ENCODE results near the gene BNIP3. TPM values are rescaled to one million over a fixed set of nuclear protein-coding genes. Genes with fewer than 3 reads are reported as not detected.
"Not testable (repeated sequence)": the region's sequence is repeated elsewhere in the genome, so short reads cannot be mapped to it uniquely, and the experiment has no call there.

The BNIP3 gene
- total RNA-seq, 1 experiment from 2014 or later: 53.5 TPM

GRCh38 chr10:131929122-131929845 lies 52.4 kb downstream of the BNIP3 start:
- DNase-seq (ENCODE audit: low read depth): no peak

- peak; percentile 7 for DNase-seq (ENCODE audit: low read depth)
These were observed 53.3 kb downstream of the BNIP3 start for GRCh38 chr10:131928248-131929095.

GRCh38 chr10:131926743-131927595 lies 54.8 kb downstream of the BNIP3 start:
- DNase-seq (ENCODE audit: low read depth): no peak

GRCh38 chr10:131926253-131926652 lies 55.5 kb downstream of the BNIP3 start:
- no peak for DNase-seq (ENCODE audit: low read depth)

- DNase-seq (ENCODE audit: low read depth): no peak
These were observed 56.0 kb downstream of the BNIP3 start for GRCh38 chr10:131925716-131926115.

- DNase-seq (ENCODE audit: low read depth): no peak
These were observed 56.6 kb downstream of the BNIP3 start for GRCh38 chr10:131925011-131925649.

GRCh38 chr10:131923038-131923756 lies 58.5 kb downstream of the BNIP3 start:
- no peak for DNase-seq (ENCODE audit: low read depth)

- DNase-seq (ENCODE audit: low read depth): no peak
These were observed 60.5 kb downstream of the BNIP3 start for GRCh38 chr10:131921184-131921583.

- DNase-seq (ENCODE audit: low read depth): no peak
These were observed 61.0 kb downstream of the BNIP3 start for GRCh38 chr10:131920693-131921092.

- DNase-seq (ENCODE audit: low read depth): no peak
These were observed 61.6 kb downstream of the BNIP3 start for GRCh38 chr10:131920151-131920550.

- not testable (repeated sequence) for DNase-seq (ENCODE audit: low read depth)
These were observed 62.3 kb downstream of the BNIP3 start for GRCh38 chr10:131919461-131919860.

Other genes starting within 250 kb of the BNIP3 start
- 15.8 and 22.3 TPM in 2 replicates for gene PPP2R2D, start 80.9 kb downstream of the BNIP3 start, total RNA-seq (2014; rRNA removed; shearing (Covaris generic))
- 0.24 and 0.51 TPM in 2 replicates for gene JAKMIP3, start 84.0 kb upstream of the BNIP3 start, total RNA-seq (2014; rRNA removed; shearing (Covaris generic))
- 6.7 and 7.1 TPM in 2 replicates for gene DPYSL4, start 205.0 kb upstream of the BNIP3 start, total RNA-seq (2014; rRNA removed; shearing (Covaris generic))